Measurements from ENCODE around the gene PALD1. TPM values are rescaled to one million over a fixed set of nuclear protein-coding genes. Genes with fewer than 3 reads are reported as not detected.

The PALD1 gene
- total and polyA plus RNA-seq, 3 donors from 2014 or later, result 6.3 to 13.3 (median 8.3) TPM

DNA sequence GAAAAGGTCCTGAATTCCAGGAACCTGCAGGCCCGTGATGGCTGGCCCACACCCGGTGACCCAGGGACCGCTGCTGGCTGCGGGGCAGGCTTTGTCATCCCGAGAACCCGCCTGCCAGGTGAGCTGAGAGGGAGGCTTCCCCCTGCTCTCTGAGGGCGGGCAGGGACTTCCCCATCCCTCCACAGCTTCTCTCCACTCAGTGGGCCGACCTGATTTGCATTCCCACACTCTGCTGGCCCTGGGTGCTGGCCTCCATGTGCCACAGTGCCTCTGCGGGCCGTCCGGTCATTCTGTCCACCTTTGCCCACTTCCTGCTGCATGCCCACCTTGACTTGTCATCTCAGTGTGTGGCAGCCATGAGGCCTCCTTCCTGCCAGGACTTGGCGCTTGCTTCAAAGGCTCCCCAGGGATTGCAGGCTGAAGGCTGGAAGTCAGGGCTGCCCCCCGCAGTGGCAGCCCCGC, 35.3 kb downstream of the PALD1 start:
- no peak overlapping the region for H3K27ac ChIP-seq
- no peak overlapping the region for H3K4me3 ChIP-seq
- WGBS, 2 donors, result 77 to 84% methylated on average over 11 to 14 of the region's 14 CpGs
- no peaks in the 10 kb centered on the region for H3K9me3 ChIP-seq
- TF ChIP-seq, protein P1, sequence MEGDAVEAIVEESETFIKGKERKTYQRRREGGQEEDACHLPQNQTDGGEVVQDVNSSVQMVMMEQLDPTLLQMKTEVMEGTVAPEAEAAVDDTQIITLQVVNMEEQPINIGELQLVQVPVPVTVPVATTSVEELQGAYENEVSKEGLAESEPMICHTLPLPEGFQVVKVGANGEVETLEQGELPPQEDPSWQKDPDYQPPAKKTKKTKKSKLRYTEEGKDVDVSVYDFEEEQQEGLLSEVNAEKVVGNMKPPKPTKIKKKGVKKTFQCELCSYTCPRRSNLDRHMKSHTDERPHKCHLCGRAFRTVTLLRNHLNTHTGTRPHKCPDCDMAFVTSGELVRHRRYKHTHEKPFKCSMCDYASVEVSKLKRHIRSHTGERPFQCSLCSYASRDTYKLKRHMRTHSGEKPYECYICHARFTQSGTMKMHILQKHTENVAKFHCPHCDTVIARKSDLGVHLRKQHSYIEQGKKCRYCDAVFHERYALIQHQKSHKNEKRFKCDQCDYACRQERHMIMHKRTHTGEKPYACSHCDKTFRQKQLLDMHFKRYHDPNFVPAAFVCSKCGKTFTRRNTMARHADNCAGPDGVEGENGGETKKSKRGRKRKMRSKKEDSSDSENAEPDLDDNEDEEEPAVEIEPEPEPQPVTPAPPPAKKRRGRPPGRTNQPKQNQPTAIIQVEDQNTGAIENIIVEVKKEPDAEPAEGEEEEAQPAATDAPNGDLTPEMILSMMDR (IDR thresholded peaks at IDR 0.05), result no peak
- intact Hi-C loops (cut with DNase I; ENCODE audit: low total_unique reads), result no loop called here
- no peak for DNase-seq
- no peaks in the 10 kb centered on the region for H3K27me3 ChIP-seq
- peaks cover 41% of the 10 kb centered on the region for H3K4me1 ChIP-seq
- H3K36me3 ChIP-seq (ENCODE audit: low read depth, missing control alignments), result no peaks in the 10 kb centered on the region

DNA sequence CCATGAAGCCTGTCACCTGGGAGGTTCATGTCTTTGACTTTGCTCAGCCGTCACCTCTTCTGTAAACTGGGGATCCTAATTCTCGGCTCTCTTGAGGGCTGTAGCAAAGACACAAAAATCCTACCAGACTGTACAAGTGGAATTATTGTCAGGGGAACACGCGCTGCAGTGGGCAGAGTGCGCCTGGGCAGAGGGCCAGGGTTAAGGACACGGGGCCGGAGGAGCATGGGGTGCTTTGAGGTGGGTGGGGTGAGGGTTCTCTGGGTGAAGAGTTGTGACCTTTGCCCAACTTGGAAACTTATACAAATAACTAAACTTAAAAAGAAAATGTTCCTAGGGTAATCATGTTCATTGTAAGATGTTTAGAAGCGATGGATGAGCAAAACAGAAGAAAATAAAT, 36.0 kb downstream of the PALD1 start:
- peaks cover 34% of the 10 kb centered on the region for H3K4me1 ChIP-seq
- no peak overlapping the region for H3K4me3 ChIP-seq
- intact Hi-C loops (cut with DNase I; ENCODE audit: low total_unique reads), result no loop called here
- 42 to 56% methylated on average over 8 of the region's 8 CpGs for WGBS, 2 donors
- H3K27me3 ChIP-seq, result no peaks in the 10 kb centered on the region
- H3K27ac ChIP-seq, result no peak overlapping the region
- no peak for DNase-seq
- TF ChIP-seq POLR2A (IDR thresholded peaks at IDR 0.05), result no peak
- TF ChIP-seq, protein P1 (IDR thresholded peaks at IDR 0.05), result no peak
- H3K9me3 ChIP-seq, result no peaks in the 10 kb centered on the region
- H3K36me3 ChIP-seq (ENCODE audit: low read depth, missing control alignments), result no peaks in the 10 kb centered on the region

DNA sequence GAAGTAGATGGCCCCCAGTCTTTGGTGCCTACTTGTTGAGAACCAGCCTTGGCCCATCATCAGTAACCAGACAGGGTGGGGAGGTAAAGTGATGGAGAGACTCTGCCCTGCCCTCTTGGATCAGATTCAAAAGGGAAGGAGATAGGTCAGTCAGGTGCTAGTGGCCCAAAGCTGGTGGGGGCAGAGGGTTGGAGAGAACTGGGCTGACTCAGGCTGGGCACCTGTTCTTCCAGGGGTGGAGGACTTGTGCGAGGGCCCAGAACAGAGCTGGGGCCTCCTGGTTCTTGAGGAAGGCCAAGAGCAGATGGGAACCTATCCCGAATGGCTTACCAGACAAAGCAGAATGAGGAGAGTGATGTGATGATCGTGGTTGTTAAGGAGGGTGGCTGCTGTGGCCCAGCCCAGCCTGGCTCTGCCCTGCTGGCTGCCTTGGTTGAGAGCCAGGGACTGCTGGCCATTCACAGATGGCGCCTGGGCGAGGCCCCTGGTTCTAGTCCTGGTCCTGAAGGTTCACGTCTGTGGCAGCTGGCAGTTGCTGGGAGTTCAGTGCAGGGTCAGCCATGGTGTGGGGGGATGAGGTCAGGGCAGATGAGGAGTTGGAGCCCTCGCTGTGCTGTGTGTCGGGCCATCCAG, 36.6 kb downstream of the PALD1 start:
- peaks cover 28% of the 10 kb centered on the region for H3K4me1 ChIP-seq
- no peak for TF ChIP-seq POLR2A (IDR thresholded peaks at IDR 0.05)
- TF ChIP-seq, protein P1 (IDR thresholded peaks at IDR 0.05), result no peak
- no peaks in the 10 kb centered on the region for H3K9me3 ChIP-seq

DNA sequence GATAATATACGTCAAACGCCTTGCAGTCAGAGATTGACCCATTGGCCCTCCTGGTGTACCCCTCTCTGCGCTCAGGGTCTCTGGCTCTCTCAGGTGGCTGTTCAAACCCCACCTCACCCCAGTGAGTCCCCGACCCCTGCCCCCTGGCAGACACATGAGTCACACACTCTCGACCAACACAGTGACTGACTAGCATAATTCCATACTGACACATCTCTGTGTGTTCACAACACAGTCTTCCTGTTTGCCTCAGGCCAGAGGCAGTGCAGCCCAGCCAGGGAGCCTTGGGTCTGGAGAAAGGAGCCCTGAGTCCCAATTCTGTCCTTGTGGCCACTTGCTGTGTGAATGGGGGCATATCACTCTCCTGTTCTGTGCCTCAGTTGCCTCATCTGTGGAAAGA, 40.1 kb downstream of the PALD1 start:
- H3K36me3 ChIP-seq (ENCODE audit: low read depth, missing control alignments), result no peaks in the 10 kb centered on the region
- 94 to 96% methylated on average over 5 of the region's 5 CpGs for WGBS, 2 donors
- no peaks in the 10 kb centered on the region for H3K27me3 ChIP-seq
- H3K4me1 ChIP-seq, result peaks cover 16% of the 10 kb centered on the region
- DNase-seq, result no peak
- TF ChIP-seq, protein P1 (IDR thresholded peaks at IDR 0.05), result no peak
- TF ChIP-seq POLR2A (IDR thresholded peaks at IDR 0.05), result no peak
- H3K27ac ChIP-seq, result no peak overlapping the region
- intact Hi-C loops (cut with DNase I; ENCODE audit: low total_unique reads), result no loop called here
- H3K9me3 ChIP-seq, result no peaks in the 10 kb centered on the region
- H3K4me3 ChIP-seq, result no peak overlapping the region

More for the DNA sequence above, 36.6 kb downstream of the PALD1 start:
- no peak for DNase-seq
- H3K4me3 ChIP-seq, result no peak overlapping the region
- no peak overlapping the region for H3K27ac ChIP-seq
- no peaks in the 10 kb centered on the region for H3K27me3 ChIP-seq
- no peaks in the 10 kb centered on the region for H3K36me3 ChIP-seq (ENCODE audit: low read depth, missing control alignments)
- intact Hi-C loops (cut with DNase I; ENCODE audit: low total_unique reads), result no loop called here
- 92 to 100% methylated on average over 1 to 8 of the region's 8 CpGs for WGBS, 2 donors

DNA sequence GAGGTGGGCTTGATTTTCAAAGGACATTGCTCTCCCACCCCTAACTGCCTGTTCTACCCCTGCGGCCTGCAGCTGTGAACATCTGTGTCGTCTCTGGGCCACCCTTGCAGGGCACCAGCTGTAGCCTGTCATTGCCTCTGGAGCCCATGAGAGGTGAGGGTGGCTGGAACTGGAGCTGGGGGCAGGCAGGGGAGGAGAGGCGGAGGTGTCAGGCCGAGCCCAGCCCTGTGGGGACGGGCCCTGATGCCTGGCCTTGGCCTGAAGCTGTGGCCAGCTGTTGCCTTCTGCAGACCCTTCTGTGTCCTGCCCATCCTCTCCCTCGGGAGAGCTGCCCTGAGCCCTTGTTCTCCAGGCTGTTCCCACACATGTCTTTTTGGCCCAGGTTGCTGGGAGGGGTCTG, 44.5 kb downstream of the PALD1 start:
- Histone ChIP-seq H3K27ac (no peak overlapping the region), H3K27me3 (no peaks in the 10 kb centered on the region), H3K9me3 (no peaks in the 10 kb centered on the region), H3K4me1 (peaks cover 9% of the 10 kb centered on the region), H3K36me3 (ENCODE audit: low read depth, missing control alignments) (no peaks in the 10 kb centered on the region), H3K4me3 (no peak overlapping the region)
- WGBS, 2 donors, result 31 to 50% methylated on average over 3 of the region's 6 CpGs
- intact Hi-C loops (cut with DNase I; ENCODE audit: low total_unique reads), result no loop called here
- no peak for DNase-seq
- TF ChIP-seq POLR2A (IDR thresholded peaks at IDR 0.05), result no peak
- TF ChIP-seq, protein P1 (IDR thresholded peaks at IDR 0.05), result no peak

Measured in testis (tissue), 3 donors.